Coronary artery (tissue), 2 donors: ENCODE measurements around the gene LDLRAD4.

Source experiments
- DNase-seq: peaks from one replicate; pipeline ENCODE4 v3.0.0-alpha.2; 2017; ENCODE audit warnings: low spot score
- H3K27ac ChIP-seq, 2 donors: fragments of 200-600 bp; sonication (generic); one replicate each; pipeline ENCODE4 v1.5.1; 2016 to 2019
- H3K4me3 ChIP-seq: fragments of 200-600 bp; sonication (generic); 2 replicates; pipeline ENCODE4 v1.5.1; 2016; ENCODE audit warnings: mild to moderate bottlenecking, moderate library complexity
- CTCF ChIP-seq: fragments of 200-600 bp; sonication (generic); IDR thresholded peaks from one replicate; pipeline ENCODE4 v1.5.1; 2019; ENCODE audit warnings: antibody characterized with exemption

Gene LDLRAD4

GRCh38 chr18:13269521-13270011 lies 51.0 kb downstream of the LDLRAD4 start:
- no peak for TF ChIP-seq CTCF
- H3K4me3 ChIP-seq: no peak overlapping the region
- peak overlapping the region; percentile 46 to 69 for H3K27ac ChIP-seq
- DNase-seq: peak; percentile 81

GRCh38 chr18:13270279-13270855 lies 51.8 kb downstream of the LDLRAD4 start:
- Histone ChIP-seq H3K4me3 (no peak overlapping the region), H3K27ac (peak overlapping the region in 1 of 2 donors; percentile 46)
- no peak for DNase-seq
- no peak for TF ChIP-seq CTCF

GRCh38 chr18:13271302-13271911 lies 52.8 kb downstream of the LDLRAD4 start:
- no peak for TF ChIP-seq CTCF
- DNase-seq: no peak
- Histone ChIP-seq H3K4me3 (no peak overlapping the region), H3K27ac (peak overlapping the region in 1 of 2 donors; percentile 17)

GRCh38 chr18:13272416-13272815 lies 53.9 kb downstream of the LDLRAD4 start:
- TF ChIP-seq CTCF: no peak
- Histone ChIP-seq H3K4me3 (no peak overlapping the region), H3K27ac (peak overlapping the region in 1 of 2 donors; percentile 13)
- DNase-seq: no peak

GRCh38 chr18:13273800-13274199 lies 55.2 kb downstream of the LDLRAD4 start:
- DNase-seq: peak; percentile 70
- Histone ChIP-seq H3K27ac (no peak overlapping the region), H3K4me3 (no peak overlapping the region)
- no peak for TF ChIP-seq CTCF

GRCh38 chr18:13275075-13275474 lies 56.5 kb downstream of the LDLRAD4 start:
- DNase-seq: no peak
- TF ChIP-seq CTCF: no peak
- Histone ChIP-seq H3K27ac (no peak overlapping the region), H3K4me3 (no peak overlapping the region)
